Superior temporal gyrus (tissue), 1 donor: ENCODE measurements around the gene ZBTB20.

ENCODE experiments used
- DNase-seq: peaks from one replicate; pipeline ENCODE4 v3.0.0-alpha.2; 2016; ENCODE audit errors: extremely low spot score

The ZBTB20 gene

GRCh38 chr3:114295946-114296345 is 851.1 kb downstream of the ZBTB20 start:
- DNase-seq: no peak

- no peak for DNase-seq
Observed at GRCh38 chr3:114294940-114295480, 852.1 kb downstream of the ZBTB20 start.

GRCh38 chr3:114293838-114294535 is 853.1 kb downstream of the ZBTB20 start, which contains the start of gene TIGIT:
Gene TIGIT (plus strand): TSS chr3:114294028. CDS start chr3:114294062, 34 bp downstream.
- no peak for DNase-seq

- no peak for DNase-seq
Observed at GRCh38 chr3:114290911-114291901, 855.9 kb downstream of the ZBTB20 start.

- no peak for DNase-seq
Observed at GRCh38 chr3:114286266-114286665, 860.8 kb downstream of the ZBTB20 start.

GRCh38 chr3:114285648-114286230 is 861.3 kb downstream of the ZBTB20 start:
- no peak for DNase-seq

- no peak for DNase-seq
Observed at GRCh38 chr3:114284644-114285043, 862.4 kb downstream of the ZBTB20 start.
